M059J (cell line): ENCODE results near the gene COL4A2. TPM values are rescaled to one million over a fixed set of nuclear protein-coding genes. Genes with fewer than 3 reads are reported as not detected.
"Not testable (repeated sequence)": the region's sequence is repeated elsewhere in the genome, so short reads cannot be mapped to it uniquely, and the experiment has no call there.

Experiments
- DNase-seq: peaks from one replicate; pipeline ENCODE4 v3.0.0-alpha.2; 2012; ENCODE audit warnings: low read depth
- total RNA-seq: library from RNA; depleted of rRNA; stranded (reverse); fragments of >200 nt; shearing (Covaris generic); gene quantifications from 2 replicates; pipeline ENCODE4 v1.2.3, GENCODE V29; 2014

Gene COL4A2
- total RNA-seq, 1 experiment from 2014 or later: 205 TPM

DNA sequence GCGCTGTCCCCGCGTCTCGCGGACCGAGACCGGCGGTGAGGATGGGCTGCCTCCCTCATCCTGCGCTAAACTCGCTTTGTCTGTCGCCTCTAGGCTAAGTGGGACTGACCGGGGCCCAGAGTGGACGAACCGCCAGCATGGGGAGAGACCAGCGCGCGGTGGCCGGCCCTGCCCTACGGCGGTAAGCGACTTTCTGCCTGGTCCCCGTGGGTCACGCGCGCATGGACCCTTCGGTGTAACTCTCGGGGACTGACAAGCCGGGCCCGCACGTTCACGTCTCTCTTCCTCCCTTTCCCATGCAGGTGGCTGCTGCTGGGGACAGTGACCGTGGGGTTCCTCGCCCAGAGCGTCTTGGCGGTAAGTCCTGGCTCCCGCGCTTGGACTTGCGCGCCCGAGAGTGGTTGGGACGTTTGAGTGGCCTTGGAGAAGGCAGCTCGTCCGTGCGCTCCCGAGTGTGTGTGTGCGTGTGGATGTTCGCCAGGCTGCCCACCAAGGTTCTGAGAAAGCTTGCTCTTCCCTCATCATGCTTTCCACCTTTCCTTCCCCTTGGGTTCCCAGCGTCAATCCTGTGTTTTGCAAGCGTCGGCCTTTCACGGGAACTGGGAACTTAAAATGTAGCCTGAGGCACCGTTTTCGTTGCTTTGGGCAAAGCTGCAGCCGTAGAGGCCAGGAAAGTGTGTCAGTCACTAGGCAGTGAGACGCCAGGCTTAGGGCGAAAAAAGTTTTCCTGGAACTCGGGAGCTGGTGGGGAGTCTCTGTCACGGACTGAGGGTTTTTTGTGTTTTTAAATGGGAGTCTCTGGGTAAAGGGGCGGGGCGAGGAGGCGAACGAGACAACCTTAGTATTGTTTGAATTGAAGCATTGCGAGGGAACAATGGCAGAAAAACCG is 927 bp downstream of the COL4A2 start:
- peak; percentile 69 for DNase-seq

DNA sequence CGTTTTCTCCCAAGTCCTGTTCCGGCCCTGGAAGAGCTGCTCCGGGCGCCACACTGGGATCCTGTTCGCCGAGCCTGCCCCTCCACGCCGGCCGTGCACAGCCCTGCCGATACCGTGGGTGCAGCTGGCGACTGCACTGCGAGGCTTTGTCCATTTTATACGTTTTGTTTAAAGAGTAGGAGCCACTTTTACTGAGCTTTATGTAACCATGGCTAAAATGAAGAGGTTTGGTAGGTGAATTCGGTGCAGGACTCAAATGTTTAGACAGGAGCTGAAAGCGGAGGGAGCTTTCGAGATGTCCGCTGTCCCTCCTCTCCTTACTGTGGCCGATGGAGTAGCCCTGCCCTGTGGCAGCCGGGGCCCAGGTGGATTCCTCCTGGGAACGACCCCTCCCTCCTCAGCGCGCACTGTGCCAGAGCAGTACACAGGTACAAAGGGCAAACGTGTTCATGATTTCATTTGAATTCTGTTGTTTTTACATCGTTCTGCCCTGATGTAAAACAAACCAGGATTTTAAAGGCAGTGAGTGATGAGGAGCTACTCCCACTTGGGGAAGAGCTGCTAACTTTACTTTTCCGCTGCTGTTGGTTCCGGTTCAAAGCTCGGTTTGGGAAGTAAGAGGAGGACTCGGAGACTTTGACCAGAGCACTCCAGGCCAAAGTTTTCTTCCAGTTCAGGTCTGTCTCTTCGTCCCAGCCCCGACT is 1.7 kb downstream of the COL4A2 start:
- peak; percentile 20 for DNase-seq

DNA sequence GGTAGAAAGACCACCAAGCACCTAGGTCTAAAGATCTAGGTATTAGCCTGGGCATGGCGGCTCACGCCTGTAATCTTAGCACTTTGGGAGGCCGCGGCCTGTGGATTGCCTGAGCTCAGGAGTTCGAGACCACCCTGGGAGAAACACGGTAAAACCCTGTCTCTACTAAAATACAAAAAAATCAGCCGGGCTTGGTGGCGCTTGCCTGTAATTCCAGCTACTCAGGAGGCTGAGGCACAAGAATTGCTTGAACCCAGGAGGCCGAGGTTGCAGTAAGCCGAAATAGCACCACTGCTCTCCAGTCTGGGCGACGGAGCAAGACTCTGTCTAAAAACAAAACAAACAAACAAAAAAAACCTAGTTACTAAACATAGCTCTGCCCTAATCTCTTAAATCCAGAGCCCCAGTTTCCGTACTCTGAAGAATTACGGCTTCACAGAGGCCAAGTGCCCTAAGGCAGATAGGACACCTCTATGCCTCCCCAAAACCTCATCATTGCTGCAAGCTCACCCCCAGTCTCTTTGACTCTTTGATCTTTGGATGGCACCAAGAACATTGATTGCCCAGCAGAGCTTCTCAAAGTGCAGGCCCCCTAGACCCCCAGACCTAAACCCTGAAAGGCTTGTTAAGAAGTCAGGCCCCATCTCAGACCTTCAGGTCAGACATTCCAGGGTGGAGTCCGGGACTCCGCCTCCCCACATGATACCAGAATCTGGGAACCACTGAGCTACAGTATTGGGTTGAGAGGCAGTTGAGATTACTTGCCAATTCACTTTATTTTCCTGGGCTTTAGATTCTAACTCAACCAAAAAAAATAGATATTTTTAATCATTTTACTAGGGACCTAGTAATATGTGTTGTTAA is 2.8 kb downstream of the COL4A2 start:
- DNase-seq: no peak

DNA sequence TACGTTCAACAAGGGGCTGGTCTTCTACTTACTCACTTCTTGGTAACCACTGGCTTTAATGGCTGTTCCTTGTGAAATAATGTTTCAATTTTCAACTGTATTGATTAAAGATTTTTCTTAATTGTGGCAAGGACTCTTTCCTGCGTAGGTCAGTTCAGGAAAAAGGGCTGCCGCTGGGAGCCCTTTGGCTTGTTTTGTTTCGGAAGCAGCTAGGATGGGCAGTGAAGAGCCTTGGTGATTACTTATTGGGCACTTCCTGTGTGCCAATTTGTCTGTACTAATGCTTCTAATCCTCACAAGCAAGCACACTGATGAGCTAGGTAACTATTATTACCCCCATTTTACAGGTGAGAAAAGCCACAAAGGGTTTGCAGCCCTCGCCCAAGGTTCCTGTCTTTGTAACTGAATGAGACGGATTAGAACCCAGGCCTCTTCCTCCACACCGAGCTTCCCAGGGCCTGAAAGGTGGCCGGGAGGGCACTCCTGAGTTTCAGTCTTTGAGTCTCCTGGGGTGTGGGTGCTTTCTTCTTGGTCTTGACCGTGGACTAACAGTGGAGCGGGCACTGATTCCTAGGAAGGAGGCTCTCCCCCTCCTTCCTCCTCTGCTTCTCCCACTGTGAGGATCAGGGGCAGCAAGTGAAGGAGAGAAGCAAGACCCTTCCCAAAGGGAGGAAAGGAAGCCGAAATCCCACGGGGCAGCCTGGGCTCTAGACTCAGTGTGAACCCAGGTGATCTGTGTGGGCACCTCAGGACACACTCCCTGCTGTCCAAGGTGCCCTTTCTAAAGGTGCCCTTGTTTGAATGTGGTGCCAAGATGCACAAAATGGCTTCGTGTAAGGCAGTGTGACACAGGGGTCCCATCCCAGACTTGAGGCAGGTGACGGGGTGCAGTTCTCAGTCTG is 3.7 kb downstream of the COL4A2 start:
- DNase-seq: no peak

DNA sequence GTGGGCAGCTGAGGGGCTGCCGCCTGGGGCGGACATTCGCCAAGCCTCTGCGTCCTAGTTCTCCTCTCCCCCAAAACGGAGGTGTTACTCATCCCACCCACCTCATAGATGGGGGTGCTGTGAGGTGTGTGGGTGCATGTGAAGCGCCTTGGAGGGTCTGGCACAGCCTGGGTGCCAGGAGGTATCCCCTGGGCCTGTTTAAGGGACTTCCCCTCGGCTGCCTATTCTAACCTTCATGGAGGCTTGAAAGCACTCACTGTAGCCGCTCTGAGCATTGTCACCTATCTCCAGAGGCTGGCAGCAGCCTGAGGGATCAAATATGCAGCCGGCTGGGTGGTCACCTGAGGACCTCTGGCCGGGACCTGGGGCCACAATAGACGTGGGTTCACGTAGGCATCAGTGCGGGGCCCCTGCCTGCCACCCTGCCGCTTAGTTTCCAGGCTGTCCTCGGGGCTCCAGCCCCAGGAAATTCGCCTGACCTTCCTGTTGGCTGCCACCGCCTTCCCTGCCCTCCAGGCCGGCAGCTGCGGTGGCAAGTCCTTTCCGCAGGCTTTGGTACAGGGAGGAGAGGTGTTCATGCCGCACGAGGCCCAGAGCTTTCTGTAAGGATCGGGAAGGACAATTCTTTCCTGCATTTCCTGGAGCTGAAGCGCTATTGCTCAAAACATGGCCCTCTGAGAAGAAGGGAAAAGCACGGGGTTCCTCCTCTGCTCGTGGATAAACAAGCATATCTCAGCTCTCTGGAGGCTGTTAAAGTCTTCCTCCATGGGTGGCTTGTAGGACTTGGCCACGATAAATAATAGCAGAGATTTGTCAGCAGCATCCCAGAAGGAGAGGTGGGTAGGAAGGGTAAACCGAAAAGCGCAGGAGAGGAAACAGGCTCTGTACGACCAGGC is 4.6 kb downstream of the COL4A2 start:
- no peak for DNase-seq

DNA sequence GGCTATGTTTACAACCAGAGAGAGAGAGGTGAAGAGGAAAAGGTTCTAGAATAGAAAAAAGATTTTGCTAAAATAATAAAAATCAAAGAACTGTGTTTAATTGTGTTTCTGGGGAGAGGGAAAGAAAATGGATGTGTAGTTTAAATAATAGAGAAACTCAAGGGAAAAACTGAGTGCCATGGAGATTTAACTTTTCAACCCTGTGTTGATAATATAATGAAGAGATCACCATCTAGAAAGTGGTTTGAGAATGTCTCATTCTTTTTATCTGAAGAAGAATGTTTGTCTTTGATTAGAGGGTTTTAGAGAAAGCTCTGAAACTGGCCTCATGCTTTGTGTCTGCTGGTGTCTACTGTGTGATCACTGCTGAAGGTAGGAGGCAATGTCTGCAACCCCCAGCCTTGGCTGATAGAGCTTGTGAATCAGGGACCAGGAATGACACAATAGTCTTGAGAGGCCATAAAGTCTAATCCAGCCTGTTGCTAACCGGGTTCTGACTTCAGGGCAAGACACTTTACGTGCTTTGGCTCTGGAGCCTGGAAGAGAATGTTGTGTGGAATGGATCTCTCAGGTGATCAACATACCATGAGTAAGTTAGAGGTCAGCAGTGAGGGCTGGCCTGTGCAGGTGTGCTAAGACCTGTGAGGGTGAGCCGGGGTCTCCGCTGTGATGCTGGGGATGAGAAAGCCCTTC is 5.4 kb downstream of the COL4A2 start:
- DNase-seq: peak; percentile 83

DNA sequence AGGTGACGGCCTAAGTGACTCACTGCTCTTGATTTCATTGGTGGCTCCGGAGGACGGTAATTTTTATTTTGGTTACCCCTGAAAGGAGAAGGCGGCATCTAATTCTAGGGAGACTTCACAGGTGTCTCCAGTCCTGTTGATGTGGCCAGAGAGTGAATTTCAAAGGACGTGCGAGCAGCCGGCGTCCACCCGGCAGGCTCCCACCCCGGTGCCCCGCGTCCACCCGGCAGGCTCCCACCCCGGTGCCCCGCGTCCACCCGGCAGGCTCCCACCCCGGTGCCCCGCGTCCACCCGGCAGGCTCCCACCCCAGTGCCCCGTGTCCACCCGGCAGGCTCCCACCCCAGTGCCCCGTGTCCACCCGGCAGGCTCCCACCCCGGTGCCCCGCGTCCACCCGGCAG is 6.2 kb downstream of the COL4A2 start:
- DNase-seq: not testable (repeated sequence)

DNA sequence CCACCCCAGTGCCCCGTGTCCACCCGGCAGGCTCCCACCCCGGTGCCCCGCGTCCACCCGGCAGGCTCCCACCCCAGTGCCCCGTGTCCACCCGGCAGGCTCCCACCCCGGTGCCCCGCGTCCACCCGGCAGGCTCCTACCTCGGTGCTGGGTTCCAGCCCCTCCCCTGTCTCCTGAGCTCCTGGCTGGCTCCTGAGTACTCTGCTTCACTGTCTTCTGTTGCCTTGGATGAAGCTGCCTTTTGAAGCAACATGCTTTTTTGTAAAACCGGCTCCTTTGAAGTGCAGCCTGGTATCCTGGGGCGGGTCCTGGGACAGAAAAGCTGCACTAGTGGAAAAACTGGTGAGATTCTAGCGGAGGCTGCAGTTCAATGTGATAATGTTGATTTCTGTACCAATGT is 6.6 kb downstream of the COL4A2 start:
- DNase-seq: not testable (repeated sequence)

DNA sequence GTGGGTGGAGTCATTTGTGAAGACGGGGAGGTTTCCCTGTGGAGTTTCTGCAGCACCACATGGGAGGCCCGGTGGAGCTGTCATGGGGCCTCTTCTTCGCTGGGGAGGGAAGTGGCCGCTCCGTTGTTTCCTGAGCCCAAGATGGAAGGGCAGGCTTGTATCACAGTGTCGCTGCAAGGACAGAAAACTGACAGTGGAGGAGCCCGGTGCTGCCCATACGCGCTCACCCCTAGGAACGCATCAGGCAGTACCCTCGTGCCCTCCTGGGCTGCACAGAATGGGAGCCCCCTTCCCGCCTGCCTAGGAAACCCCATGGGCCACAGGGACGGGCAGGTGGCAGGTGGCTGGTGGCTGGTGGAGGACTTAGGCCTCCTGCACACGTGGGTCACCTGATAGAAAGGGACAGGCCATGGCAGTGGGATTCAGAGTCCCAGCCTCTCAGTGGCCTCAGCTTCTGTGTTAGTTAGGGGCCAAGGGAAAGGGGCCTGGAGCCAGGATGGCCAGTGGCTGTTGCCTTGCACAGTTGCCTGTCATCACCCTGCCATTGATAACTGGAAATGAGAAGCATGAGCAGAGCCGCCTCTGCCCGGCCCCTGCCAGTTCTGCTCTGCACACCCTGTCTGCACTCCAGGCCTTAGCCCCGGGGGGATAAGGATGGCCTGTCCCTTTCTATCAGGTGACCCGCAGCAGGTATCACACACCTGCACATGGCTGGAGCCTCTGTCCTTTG is 7.6 kb downstream of the COL4A2 start:
- DNase-seq: no peak

DNA sequence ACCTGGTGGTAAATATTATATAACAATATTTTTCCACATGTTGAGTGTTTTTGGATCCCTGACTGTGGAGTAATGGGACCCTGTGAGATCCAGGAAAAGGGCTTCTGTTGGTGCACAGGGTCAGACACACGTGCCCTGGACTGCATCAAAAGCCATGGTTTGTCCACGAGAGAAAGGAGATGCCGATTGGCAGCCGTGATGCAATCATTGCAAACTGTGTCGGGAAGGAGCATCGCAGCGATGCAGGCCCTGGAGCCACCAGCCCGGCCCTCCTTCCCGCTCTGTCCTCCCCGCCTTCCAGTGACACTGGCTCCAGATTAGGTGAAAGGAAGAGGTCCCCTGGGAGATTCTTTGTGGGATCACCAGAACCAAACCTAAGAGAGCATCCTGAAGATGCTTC is 9.1 kb downstream of the COL4A2 start:
- no peak for DNase-seq

DNA sequence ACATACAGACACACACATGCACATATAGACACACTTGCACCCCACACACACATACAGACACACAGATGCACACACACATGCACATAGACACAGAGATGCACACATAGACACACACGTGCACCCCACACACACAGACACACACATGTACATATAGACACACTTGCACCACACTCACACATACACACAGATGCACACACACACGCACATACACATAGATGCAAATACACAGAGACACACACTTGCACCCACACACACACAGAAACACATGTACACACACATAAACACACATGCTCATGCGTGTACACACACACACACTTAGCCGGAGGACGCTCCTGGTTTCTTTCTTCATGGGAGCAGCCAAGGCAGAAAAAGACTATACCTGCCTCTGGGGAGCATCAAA is 10.0 kb downstream of the COL4A2 start:
- no peak for DNase-seq

DNA sequence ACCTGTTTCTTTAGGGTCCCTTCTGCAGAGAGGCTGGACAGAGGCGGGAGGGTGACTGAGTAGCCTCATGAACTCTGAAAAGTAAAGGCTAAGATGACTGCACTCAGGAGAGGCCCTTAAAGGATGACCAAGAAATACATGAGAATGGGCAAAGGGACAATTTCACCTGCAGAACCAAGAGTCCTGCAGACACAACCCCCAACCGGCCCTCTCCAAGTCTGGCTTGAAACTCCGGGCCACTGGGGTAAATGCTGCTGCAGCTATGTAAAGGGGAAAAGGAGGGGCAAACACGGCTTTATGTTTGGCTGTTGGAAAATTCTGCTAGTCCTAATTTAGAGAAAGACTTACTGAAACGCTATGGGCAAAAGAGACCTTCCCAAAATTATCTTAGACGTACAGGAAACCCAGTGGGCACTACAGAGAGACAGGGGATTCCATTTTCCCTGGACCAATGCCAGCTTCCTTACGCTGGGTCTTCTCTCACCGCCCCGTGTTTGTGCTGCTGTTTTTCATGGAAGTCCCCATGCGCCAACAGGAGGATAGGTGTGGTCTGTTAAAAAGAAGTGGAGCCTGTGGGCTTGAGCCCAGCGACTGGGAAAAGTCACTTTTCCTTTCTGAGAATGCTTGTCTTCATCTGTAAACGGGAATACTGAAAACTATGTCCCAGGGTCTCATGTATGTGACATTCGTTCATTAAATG is 10.6 kb downstream of the COL4A2 start:
- no peak for DNase-seq

DNA sequence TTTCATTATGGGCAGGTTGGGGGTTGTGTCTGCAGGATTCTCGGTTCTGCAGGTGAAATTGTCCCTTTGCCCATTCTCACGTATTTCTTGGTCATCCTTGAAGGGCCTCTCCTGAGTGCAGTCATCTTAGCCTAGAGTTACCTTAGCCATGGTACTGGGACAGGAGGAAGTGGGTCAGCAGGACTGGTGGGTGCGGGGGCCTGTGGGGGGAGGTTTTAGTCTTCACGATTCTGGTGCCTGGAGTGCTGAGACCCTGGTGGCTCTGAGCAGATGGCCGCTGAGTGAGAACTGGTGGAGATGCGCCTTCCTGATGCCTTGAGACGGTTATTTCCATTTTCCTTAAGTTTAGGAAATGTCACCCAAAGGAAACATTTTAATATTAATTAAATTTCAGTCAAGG is 11.8 kb downstream of the COL4A2 start:
- DNase-seq: no peak

DNA sequence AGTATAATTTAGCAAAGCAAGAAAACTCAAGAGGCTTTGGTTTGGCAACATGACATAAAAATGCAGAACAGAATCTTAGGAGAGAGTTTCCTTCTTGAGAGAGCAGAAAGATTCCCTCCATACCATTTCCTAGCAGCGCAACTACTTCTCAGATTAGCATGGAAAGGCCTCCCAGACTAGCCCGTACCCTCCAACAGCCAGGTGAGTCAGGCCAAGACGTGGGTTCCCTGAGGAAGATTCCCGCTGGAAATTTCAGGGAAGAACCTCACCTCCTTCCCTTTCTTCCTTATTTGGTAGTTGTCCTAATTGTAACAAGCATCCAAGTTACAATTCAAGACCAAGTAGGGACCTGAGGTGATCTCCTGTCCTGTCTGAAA is 12.3 kb downstream of the COL4A2 start:
- DNase-seq: no peak

DNA sequence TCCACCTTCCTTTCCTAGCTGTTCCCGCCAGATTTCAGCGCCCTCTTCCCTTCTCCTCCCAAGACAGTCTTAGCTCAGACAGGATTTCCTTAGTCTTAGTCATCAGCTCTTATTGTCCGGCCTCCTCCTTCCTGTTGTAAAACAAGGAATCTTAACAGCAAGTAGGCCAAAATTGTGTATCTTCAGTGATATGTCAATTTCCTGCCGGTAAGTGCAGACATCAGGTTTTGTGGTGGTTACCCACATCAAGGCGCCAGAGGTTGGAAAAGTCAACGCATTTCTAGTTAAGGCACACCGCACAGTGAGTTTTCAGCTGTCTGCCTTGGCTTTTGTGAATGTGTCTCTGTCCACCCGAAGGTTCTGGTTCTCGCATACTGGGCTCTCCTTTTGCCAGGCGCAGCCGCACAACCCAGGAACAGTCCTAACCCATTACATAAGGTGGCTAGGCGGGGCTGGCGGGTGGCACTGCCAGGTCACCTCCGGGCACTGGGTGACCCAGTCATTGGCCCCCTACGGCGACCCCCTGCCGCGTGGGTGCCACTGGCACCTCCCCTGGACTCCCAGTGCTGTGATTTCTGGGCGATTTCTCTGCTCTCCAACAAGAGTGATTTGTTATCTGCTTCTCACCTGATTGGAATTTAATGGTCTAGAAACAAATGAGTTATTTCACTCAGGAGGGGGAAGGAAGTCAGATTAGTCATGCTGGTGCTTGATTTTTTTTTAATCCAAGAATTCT is 12.9 kb downstream of the COL4A2 start:
- DNase-seq: peak; percentile 91

DNA sequence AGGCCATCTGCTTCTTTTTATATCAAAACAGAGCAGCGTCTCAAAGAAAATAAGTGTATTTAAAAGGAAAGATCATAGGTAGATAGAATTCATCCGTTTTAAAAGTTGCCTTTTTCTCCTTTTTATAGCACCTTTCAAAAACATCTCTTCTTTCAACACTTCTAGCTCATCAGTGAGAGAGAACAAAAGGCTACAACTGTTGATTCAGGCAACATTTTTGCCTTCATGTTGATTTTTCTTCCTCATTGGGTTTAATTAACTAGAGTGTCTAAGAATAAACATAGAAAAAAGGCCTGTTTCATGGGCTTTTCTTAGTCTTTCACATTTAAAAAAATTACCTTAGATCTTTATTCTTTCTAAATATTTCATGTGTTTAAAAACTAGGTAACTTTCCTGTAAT is 13.6 kb downstream of the COL4A2 start:
- DNase-seq: no peak

DNA sequence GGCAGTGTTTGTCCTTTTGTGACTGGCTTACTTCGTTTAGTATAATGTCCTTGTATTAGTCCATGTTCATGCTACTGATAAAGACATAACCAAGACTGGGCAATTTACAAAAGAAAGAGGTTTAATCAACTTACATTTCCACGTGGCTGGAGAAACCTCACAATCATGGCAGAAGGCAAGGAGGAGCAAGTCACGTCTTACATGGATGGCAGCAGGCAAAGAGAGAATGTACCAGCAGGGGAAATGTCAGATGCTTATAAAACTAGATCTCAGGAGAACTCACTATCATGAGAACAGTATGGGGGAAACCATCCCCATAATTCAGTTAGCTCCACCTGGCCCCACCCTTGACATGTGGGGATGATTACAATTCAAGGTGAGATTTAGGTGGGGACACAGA is 14.5 kb downstream of the COL4A2 start:
- not testable (repeated sequence) for DNase-seq
